ENCODE results near the gene NDUFS4.
"Not testable (repeated sequence)": the region's sequence is repeated elsewhere in the genome, so short reads cannot be mapped to it uniquely, and the experiment has no call there.

The NDUFS4 gene

DNA sequence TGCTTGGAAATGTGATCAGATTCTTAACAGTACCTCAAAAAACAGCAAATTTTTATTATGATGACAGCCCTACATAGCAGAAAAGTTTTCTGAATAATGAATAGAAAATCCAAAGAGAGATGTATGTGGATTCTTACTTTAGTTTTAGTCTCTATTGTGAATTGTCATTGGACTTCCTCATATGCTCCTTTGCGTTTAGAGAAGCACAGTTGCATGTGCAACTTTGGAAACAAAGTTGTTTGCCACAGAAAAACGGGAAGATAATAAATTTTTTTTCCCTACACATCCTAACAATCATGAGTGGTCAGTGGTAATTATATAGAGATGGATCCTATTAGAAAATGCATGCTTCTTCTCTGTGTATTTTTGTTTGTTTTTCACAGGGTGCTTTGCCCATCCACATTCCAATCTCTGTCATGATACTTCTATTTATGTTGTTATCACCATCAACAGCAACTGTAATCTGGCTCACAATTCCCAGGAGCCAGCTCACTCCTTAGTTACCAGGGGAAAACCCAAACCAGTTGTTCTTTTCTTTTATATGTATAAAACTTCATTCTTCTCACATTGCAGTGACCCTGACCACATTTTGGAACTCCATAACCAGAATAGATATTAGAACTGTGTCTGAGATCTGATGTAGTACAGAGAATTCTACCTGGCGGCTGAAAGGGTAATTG lies 118.7 kb downstream of the NDUFS4 start:
- FAIRE-seq: no peak
- DNase-seq (ENCODE audit: insufficient read length, low spot score): no peak

DNA sequence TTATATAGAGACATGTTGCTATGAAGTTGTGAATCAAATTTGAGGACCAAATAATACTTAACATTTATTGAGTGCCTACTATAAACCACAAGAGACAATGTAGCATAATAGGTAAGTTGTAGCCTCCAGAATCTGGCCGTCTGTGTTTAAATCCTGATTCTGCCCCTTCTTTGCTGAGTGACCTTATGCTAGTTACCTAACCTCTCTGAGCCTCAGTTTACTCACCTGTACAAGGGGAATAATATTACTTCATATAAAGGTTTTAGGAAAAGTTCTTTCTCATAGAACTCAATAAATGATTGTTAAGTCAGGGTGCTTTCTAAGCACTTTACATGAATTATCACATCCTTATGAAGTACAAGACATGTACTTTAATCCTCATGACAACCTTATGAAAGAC lies 120.6 kb downstream of the NDUFS4 start:
- TF ChIP-seq, protein P1, sequence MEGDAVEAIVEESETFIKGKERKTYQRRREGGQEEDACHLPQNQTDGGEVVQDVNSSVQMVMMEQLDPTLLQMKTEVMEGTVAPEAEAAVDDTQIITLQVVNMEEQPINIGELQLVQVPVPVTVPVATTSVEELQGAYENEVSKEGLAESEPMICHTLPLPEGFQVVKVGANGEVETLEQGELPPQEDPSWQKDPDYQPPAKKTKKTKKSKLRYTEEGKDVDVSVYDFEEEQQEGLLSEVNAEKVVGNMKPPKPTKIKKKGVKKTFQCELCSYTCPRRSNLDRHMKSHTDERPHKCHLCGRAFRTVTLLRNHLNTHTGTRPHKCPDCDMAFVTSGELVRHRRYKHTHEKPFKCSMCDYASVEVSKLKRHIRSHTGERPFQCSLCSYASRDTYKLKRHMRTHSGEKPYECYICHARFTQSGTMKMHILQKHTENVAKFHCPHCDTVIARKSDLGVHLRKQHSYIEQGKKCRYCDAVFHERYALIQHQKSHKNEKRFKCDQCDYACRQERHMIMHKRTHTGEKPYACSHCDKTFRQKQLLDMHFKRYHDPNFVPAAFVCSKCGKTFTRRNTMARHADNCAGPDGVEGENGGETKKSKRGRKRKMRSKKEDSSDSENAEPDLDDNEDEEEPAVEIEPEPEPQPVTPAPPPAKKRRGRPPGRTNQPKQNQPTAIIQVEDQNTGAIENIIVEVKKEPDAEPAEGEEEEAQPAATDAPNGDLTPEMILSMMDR (IDR thresholded peaks at IDR 0.05; ENCODE audit: insufficient read depth, missing control alignments): no peak
- no peak for FAIRE-seq
- no peak for DNase-seq (ENCODE audit: insufficient read length, low spot score)

More for the DNA sequence above, 118.7 kb downstream of the NDUFS4 start:
- TF ChIP-seq, protein P1 (IDR thresholded peaks at IDR 0.05; ENCODE audit: insufficient read depth, missing control alignments): no peak

DNA sequence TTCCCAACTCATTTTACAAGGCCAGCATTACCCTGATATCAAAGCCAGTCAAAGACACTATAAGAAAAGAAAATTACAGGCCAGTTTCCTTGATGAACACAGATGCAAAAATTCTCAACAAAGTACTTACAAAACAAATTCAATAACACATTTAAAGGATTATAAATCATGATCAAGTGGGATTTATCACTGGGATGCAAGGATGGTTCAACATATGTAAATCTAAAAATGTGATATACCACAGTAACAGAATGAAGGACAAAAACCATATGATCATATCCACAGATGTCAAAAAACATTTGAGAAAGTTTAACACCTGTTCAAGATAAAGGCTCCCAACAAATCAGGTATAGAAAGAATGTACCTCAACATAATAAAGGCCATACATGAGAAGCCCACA lies 130.6 kb downstream of the NDUFS4 start:
- no peak for DNase-seq (ENCODE audit: insufficient read length, low spot score)
- no peak for FAIRE-seq
- TF ChIP-seq, protein P1 (IDR thresholded peaks at IDR 0.05; ENCODE audit: insufficient read depth, missing control alignments): no peak

DNA sequence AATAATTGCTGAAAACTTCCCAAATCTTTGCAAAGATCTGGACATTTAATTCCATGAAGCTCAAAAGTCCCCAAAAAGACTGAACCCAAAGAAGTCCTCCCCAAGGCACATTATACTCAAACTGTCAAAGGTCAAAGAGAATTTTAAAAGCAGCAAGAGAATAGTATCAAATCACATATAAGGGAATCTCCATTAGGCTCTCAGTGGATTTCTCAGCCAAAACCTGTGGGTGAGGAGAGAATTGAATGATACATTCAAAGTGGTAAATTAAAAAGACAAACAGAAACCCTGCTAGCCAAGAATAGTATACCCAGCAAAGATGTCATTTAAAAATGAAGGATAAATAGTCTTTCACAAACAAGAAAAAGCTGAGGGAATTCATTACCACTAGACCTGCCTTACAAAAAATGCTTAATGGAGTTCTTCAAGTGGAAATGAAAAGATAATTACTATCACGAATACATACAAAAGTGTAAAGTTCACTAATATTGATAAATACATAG lies 134.1 kb downstream of the NDUFS4 start:
- no peak for DNase-seq (ENCODE audit: insufficient read length, low spot score)
- TF ChIP-seq, protein P1 (IDR thresholded peaks at IDR 0.05; ENCODE audit: insufficient read depth, missing control alignments): no peak
- FAIRE-seq: no peak

DNA sequence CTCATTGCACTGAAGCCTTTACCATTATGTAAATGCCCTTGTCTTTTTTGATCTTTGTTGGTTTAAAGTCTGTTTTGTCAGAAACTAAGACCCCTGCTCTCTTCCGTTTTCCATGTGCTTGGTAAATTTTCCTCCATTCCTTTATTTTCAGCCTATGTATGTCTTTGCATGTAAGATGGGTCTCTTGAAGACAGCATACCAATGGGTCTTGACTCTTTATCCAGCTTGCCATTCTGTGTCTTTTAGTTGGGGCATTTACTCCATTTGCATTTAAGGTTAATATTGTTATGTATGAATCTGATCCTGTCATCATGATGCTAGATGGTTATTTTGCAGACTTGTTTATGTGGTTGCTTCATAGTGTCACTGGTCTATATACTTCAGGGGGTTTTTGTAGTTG lies 150.0 kb downstream of the NDUFS4 start:
- not testable (repeated sequence) for FAIRE-seq; DNase-seq (ENCODE audit: insufficient read length, low spot score)

DNA sequence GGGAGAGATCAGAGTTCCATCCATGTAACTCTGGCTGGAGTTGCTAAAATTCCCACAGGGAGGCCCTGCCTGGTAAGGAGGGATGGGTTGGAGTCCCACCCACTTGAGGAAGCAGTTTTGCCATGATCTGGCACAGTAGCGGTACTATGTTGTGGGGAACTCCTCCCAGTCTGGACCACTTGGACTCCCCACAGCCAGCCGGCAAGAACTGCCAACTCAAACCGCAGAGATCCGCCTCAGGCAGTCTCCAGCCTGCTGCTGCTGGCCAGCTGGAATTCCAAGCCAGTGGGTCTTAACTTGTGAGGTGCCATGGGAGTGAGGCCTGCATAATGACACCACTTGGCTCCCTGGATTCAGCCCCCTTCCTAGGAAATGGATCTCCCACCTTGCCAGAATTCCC lies 151.9 kb downstream of the NDUFS4 start:
- TF ChIP-seq, protein P1 (IDR thresholded peaks at IDR 0.05; ENCODE audit: insufficient read depth, missing control alignments): no peak
- DNase-seq (ENCODE audit: insufficient read length, low spot score) (no peak), FAIRE-seq (no peak)

DNA sequence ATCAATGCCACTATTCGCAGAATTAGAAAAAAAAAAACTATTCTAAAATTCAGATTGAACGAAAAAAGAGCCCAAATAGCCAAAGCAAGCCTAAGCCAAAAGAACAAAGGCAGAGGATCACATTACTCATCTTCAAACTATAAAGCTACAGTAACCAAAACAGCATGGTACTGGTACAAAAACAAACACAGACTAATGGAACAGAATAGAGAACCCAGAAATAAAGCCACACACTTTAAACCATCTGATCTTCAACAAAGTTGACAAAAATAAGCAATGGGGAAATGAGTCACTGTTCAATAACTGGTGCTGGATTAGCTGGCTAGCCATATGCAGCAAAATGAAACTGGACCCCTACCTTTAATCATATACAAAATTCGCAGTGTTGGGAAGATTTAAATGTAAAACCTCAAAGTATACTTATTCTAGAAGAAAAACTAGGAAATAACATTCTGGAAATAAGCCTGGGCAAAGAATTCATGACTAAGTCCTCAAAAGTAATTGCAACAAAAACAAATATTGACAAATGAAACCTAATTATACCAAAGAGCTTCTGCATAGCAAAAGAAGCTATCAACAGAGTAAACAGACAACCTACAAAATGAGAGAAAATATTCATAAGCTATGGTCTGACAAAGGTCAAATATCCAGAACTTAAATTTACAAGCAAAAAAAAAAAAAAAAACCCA lies 153.7 kb downstream of the NDUFS4 start:
- TF ChIP-seq, protein P1 (IDR thresholded peaks at IDR 0.05; ENCODE audit: insufficient read depth, missing control alignments): no peak
- DNase-seq (ENCODE audit: insufficient read length, low spot score) (no peak), FAIRE-seq (no peak)
